OCI-LY7 (cell line): Measurements from ENCODE around the gene AREG. TPM values are rescaled to one million over a fixed set of nuclear protein-coding genes. Genes with fewer than 3 reads are reported as not detected.

Source experiments
- Bru-seq: library from RNA; stranded (reverse); fragments of 400-500 nt; gene quantifications from one replicate; lab custom pipeline; 2021; lab: Mats Ljungman, UMichigan
- BruChase-seq, 2 experiments: library from RNA; stranded (reverse); fragments of 400-500 nt; gene quantifications; one replicate each; lab custom pipeline; 2021; lab: Mats Ljungman, UMichigan
- BruUV-seq: library from RNA; stranded (reverse); fragments of 400-500 nt; replicated peaks from 2 replicates; lab custom pipeline; 2021; lab: Mats Ljungman, UMichigan
- CTCF ChIA-PET: fragments of 300-600 bp; sonication (Branson Sonifier 250); formaldehyde crosslinking; loops from one replicate; lab custom pipeline; 2022; ENCODE audit warnings: antibody characterized with exemption; ENCODE audit not compliant: unreplicated experiment; lab: Charles Lee
- POLR2A ChIA-PET: fragments of 300-600 bp; sonication (Branson Sonifier 250); formaldehyde crosslinking; loops from one replicate; lab custom pipeline; 2022; ENCODE audit warnings: antibody characterized with exemption; lab: Charles Lee
- DNase-seq: peaks from one replicate; pipeline ENCODE4 v3.0.0-alpha.2; 2015; ENCODE audit warnings: low spot score
- H2AFZ ChIP-seq: fragments of 200-600 bp; sonication (generic), shearing (Covaris generic); 2 replicates; pipeline ENCODE4 v1.6.1; 2014; ENCODE audit warnings: mild to moderate bottlenecking, antibody characterized with exemption, low read length, moderate library complexity
- H3K27ac ChIP-seq: fragments of 200-600 bp; sonication (generic); 2 replicates; pipeline ENCODE4 v1.5.1; 2014; ENCODE audit warnings: mixed run types, low read depth, mild to moderate bottlenecking, moderate library complexity, low read length, inconsistent platforms; ENCODE audit not compliant: poor library complexity, severe bottlenecking
- H3K36me3 ChIP-seq: fragments of 200-600 bp; sonication (generic); 2 replicates; pipeline ENCODE4 v1.6.1; 2014; ENCODE audit warnings: mild to moderate bottlenecking, antibody characterized with exemption, low read length, moderate library complexity, mixed read lengths; ENCODE audit not compliant: insufficient read depth
- H3K4me1 ChIP-seq: fragments of 200-600 bp; sonication (generic); 2 replicates; pipeline ENCODE4 v1.5.1; 2014; ENCODE audit warnings: mild to moderate bottlenecking, low read length; ENCODE audit not compliant: insufficient read depth, poor library complexity, severe bottlenecking
- H3K4me2 ChIP-seq: fragments of 200-600 bp; sonication (generic); 2 replicates; pipeline ENCODE4 v1.6.1; 2014; ENCODE audit warnings: mild to moderate bottlenecking, low read length
- H3K4me3 ChIP-seq: fragments of 200-600 bp; sonication (generic); 2 replicates; pipeline ENCODE4 v1.5.1; 2014; ENCODE audit warnings: mild to moderate bottlenecking, low read depth, low read length; ENCODE audit not compliant: poor library complexity, severe bottlenecking
- H3K79me2 ChIP-seq: fragments of 200-600 bp; sonication (generic); 2 replicates; pipeline ENCODE4 v1.6.1; 2016; ENCODE audit warnings: low read depth, mild to moderate bottlenecking, low read length, moderate library complexity, mixed read lengths; ENCODE audit not compliant: insufficient read depth
- H3K9me2 ChIP-seq: fragments of 200-600 bp; sonication (generic); 2 replicates; pipeline ENCODE4 v1.6.1; 2016; ENCODE audit warnings: mild to moderate bottlenecking, low read length, mixed read lengths; ENCODE audit not compliant: insufficient read depth
- H3K9me3 ChIP-seq: fragments of 200-600 bp; sonication (generic); 2 replicates; pipeline ENCODE4 v1.6.1; 2014; ENCODE audit warnings: mild to moderate bottlenecking, mixed run types, low read length, mixed read lengths
- H4K20me1 ChIP-seq: fragments of 200-600 bp; sonication (generic); 2 replicates; pipeline ENCODE4 v1.6.1; 2014; ENCODE audit warnings: mild to moderate bottlenecking, antibody characterized with exemption, low read length, moderate library complexity, mixed read lengths; ENCODE audit not compliant: insufficient read depth
- CTCF ChIP-seq: fragments of 200-600 bp; sonication (generic); conservative IDR thresholded peaks from 2 replicates; pipeline ENCODE4 v1.5.1; 2014; ENCODE audit warnings: mild to moderate bottlenecking, antibody characterized with exemption, low read length, moderate library complexity, mixed read lengths
- EZH2phosphoT487 ChIP-seq: fragments of 200-600 bp; sonication (generic); IDR thresholded peaks from 2 replicates; pipeline ENCODE4 v1.6.1; 2018; ENCODE audit warnings: low read depth, borderline replicate concordance, mild to moderate bottlenecking, mixed run types, antibody characterized with exemption, low read length, moderate library complexity, mixed read lengths
- intact Hi-C: fragments of 100-400 bp; cut with micrococcal nuclease; formaldehyde crosslinking; loops from one replicate; pipeline ENCODE4 v1.10.0; 2022; ENCODE audit not compliant: unreplicated experiment
- long read RNA-seq: library from polyadenylated mRNA; stranded (forward); transcript quantifications from one replicate; pipeline ENCODE4 v2.0.0, GENCODE V29; 2022
- total RNA-seq, 2 experiments: library from RNA; depleted of rRNA in 1 of 2; stranded (reverse); fragments of >200 nt in 1 of 2; shearing (Covaris generic) in 1 of 2; gene quantifications; 2 replicates each; pipeline ENCODE4 v1.2.3, GENCODE V29; 2014 to 2022

Gene AREG
- total RNA-seq (2014; rRNA removed; shearing (Covaris generic)) (not detected in 2 replicates), total RNA-seq (2022) (not detected in 2 replicates), Bru-seq, nascent RNA (percentile 31 among the genes with signal in this experiment), BruChase-seq, experiment 1, labeled RNA remaining after a 6-hour chase (percentile 28 among the genes with signal in this experiment), BruChase-seq, experiment 2, labeled RNA remaining after a 2-hour chase (percentile 41 among the genes with signal in this experiment)
- long read RNA-seq, result 0 reads

GRCh38 chr4:74444891-74445642 lies at the start of gene AREG:
TSS of gene AREG (plus strand) at chr4:74445136. CDS start at chr4:74445346, 210 bp downstream.
- intact Hi-C loops, result no loop called here
- no peaks in the 10 kb centered on the region for H4K20me1 ChIP-seq
- H3K4me1 ChIP-seq, result no peaks in the 10 kb centered on the region
- peak within 1 kb of the TSS; percentile 32 for H3K4me3 ChIP-seq
- TF ChIP-seq EZH2phosphoT487 (no peak), CTCF (peak; percentile 40)
- BruUV-seq, result no TSS peak
- ChIA-PET POLR2A (interaction anchor here (0.5 kb wide), 1 partner anchor 82 kb away, joined by 3 read pairs; no protein-coding TSS in a partner anchor), CTCF (interaction anchor here (0.6 kb wide), 1 partner anchor 437 kb away, joined by 6 read pairs; no protein-coding TSS in a partner anchor)
- H3K4me2 ChIP-seq, result peak within 1 kb of the TSS; percentile 55
- no peaks in the 10 kb centered on the region for H3K36me3 ChIP-seq
- H3K79me2 ChIP-seq, result no peaks in the 10 kb centered on the region
- H3K9me3 ChIP-seq, result no peaks in the 10 kb centered on the region
- DNase-seq, result peak; percentile 18
- H3K27ac ChIP-seq, result no peak within 1 kb of the TSS
- H2AFZ ChIP-seq, result peak within 1 kb of the TSS; percentile 74
- no peaks in the 10 kb centered on the region for H3K9me2 ChIP-seq

- Histone ChIP-seq H2AFZ (no peak overlapping the region), H3K4me3 (no peak overlapping the region), H3K36me3 (no peaks in the 10 kb centered on the region), H3K79me2 (no peaks in the 10 kb centered on the region), H3K4me2 (no peak overlapping the region), H3K9me2 (no peaks in the 10 kb centered on the region), H3K9me3 (no peaks in the 10 kb centered on the region), H4K20me1 (no peaks in the 10 kb centered on the region), H3K27ac (no peak overlapping the region), H3K4me1 (no peaks in the 10 kb centered on the region)
- DNase-seq, result no peak
- intact Hi-C loops, result no loop called here
- ChIA-PET CTCF (no interaction called here), POLR2A (no interaction called here)
- TF ChIP-seq EZH2phosphoT487, result no peak
- TF ChIP-seq CTCF, result no peak
- no TSS peak for BruUV-seq
Measured at GRCh38 chr4:74395633-74396032, 49.3 kb upstream of the AREG start.
